ENCODE results near the gene MRM3.

MRM3 gene

GRCh38 chr17:759964-760363, 22.2 kb upstream of the MRM3 start:
- H3K36me3 ChIP-seq (ENCODE audit: insufficient read depth, low read length): peaks cover 69% of the 10 kb centered on the region

DNA sequence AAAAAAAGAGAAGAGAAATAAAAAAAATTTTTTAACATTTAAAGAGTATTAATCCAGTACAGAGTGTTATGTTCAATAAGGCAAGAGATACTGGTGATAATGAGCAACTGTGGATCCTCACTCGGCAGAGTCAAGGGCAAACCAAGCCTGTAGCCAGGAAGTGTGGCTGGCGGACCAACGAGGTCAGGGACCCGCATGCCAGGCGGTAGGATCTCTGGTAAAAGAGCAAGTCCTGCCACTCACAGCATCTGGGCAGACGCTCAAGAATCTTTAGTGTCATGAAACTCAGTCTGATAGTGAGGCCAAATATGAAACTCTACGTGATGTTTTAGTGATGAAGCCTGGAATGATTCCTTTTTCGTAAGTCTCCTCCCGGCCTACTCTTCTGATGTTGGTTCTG, 21.8 kb upstream of the MRM3 start:
- Histone ChIP-seq H3K9ac (ENCODE audit: low read length) (no peak overlapping the region), H3K9me3 (ENCODE audit: low read length) (no peaks in the 10 kb centered on the region), H3K79me2 (ENCODE audit: insufficient read depth, low read length) (no peaks in the 10 kb centered on the region), H3K9me2 (ENCODE audit: low read depth, low read length) (no peaks in the 10 kb centered on the region), H3K27ac (ENCODE audit: low read depth, low read length, poor library complexity, severe bottlenecking) (no peak overlapping the region), H3F3A (ENCODE audit: insufficient read depth, low read length) (no peaks in the 10 kb centered on the region), H3K4me3 (ENCODE audit: low read depth, low read length, poor library complexity, severe bottlenecking) (no peak overlapping the region), H4K20me1 (ENCODE audit: insufficient read depth, low read length) (no peaks in the 10 kb centered on the region), H3K36me3 (ENCODE audit: insufficient read depth, low read length) (peaks cover 73% of the 10 kb centered on the region), H3K4me1 (ENCODE audit: insufficient read depth, low read length, severe bottlenecking) (no peaks in the 10 kb centered on the region), H2AFZ (ENCODE audit: low read length) (no peak overlapping the region), H3K4me2 (ENCODE audit: low read length) (no peak overlapping the region), H3K27me3 (ENCODE audit: insufficient read depth, low read length) (no peaks in the 10 kb centered on the region)
- no peak for TF ChIP-seq EZH2 (IDR thresholded peaks at IDR 0.05; ENCODE audit: borderline replicate concordance, low read length)
- TF ChIP-seq CTCF (IDR thresholded peaks at IDR 0.05; ENCODE audit: low read length): no peak

More at GRCh38 chr17:759964-760363, 22.2 kb upstream of the MRM3 start:
- no peak overlapping the region for H2AFZ ChIP-seq (ENCODE audit: low read length)
- no peak overlapping the region for H3K4me3 ChIP-seq (ENCODE audit: low read depth, low read length, poor library complexity, severe bottlenecking)
- H3F3A ChIP-seq (ENCODE audit: insufficient read depth, low read length): no peaks in the 10 kb centered on the region
- no peaks in the 10 kb centered on the region for H3K4me1 ChIP-seq (ENCODE audit: insufficient read depth, low read length, severe bottlenecking)
- H3K4me2 ChIP-seq (ENCODE audit: low read length): no peak overlapping the region
- no peaks in the 10 kb centered on the region for H3K9me2 ChIP-seq (ENCODE audit: low read depth, low read length)
- no peaks in the 10 kb centered on the region for H3K9me3 ChIP-seq (ENCODE audit: low read length)
- H3K27me3 ChIP-seq (ENCODE audit: insufficient read depth, low read length): no peaks in the 10 kb centered on the region
- no peak overlapping the region for H3K27ac ChIP-seq (ENCODE audit: low read depth, low read length, poor library complexity, severe bottlenecking)
- H4K20me1 ChIP-seq (ENCODE audit: insufficient read depth, low read length): no peaks in the 10 kb centered on the region
- H3K9ac ChIP-seq (ENCODE audit: low read length): no peak overlapping the region
- H3K79me2 ChIP-seq (ENCODE audit: insufficient read depth, low read length): no peaks in the 10 kb centered on the region
- TF ChIP-seq CTCF (IDR thresholded peaks at IDR 0.05; ENCODE audit: low read length) (no peak), EZH2 (IDR thresholded peaks at IDR 0.05; ENCODE audit: borderline replicate concordance, low read length) (no peak)

DNA sequence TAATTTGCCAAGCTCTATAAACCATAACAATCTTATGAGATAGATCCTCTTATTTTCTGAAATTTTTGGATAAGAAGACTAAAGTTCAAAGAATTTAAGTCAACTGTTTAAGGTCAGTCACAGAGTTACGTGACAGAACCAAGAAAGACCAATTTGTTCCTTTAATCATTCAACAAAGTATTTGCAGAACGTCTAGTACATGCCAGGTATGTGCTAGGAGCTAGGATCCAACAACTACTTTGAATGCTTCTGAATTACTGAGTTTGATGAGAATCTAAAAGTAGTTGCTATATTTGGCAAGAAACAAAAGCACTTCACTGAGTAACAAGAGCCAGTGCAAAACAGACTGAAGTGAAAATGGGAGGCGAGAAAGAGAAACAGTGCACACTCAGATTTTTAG, 15.1 kb upstream of the MRM3 start:
- no peaks in the 10 kb centered on the region for H3F3A ChIP-seq (ENCODE audit: insufficient read depth, low read length)
- no peaks in the 10 kb centered on the region for H3K79me2 ChIP-seq (ENCODE audit: insufficient read depth, low read length)
- no peak overlapping the region for H3K4me2 ChIP-seq (ENCODE audit: low read length)
- no peaks in the 10 kb centered on the region for H4K20me1 ChIP-seq (ENCODE audit: insufficient read depth, low read length)
- H3K9me3 ChIP-seq (ENCODE audit: low read length): no peaks in the 10 kb centered on the region
- peaks cover 68% of the 10 kb centered on the region for H3K36me3 ChIP-seq (ENCODE audit: insufficient read depth, low read length)
- H3K9me2 ChIP-seq (ENCODE audit: low read depth, low read length): no peaks in the 10 kb centered on the region
- no peaks in the 10 kb centered on the region for H3K27me3 ChIP-seq (ENCODE audit: insufficient read depth, low read length)
- no peaks in the 10 kb centered on the region for H3K4me1 ChIP-seq (ENCODE audit: insufficient read depth, low read length, severe bottlenecking)
- no peak overlapping the region for H3K4me3 ChIP-seq (ENCODE audit: low read depth, low read length, poor library complexity, severe bottlenecking)
- no peak overlapping the region for H3K9ac ChIP-seq (ENCODE audit: low read length)
- TF ChIP-seq CTCF (IDR thresholded peaks at IDR 0.05; ENCODE audit: low read length) (no peak), EZH2 (IDR thresholded peaks at IDR 0.05; ENCODE audit: borderline replicate concordance, low read length) (no peak)
- H2AFZ ChIP-seq (ENCODE audit: low read length): no peak overlapping the region
- no peak overlapping the region for H3K27ac ChIP-seq (ENCODE audit: low read depth, low read length, poor library complexity, severe bottlenecking)

Measured in OCI-LY1 (cell line).